ENCODE data around the gene DNAJC22. TPM values are rescaled to one million over a fixed set of nuclear protein-coding genes. Genes with fewer than 3 reads are reported as not detected.

Gene DNAJC22
- total RNA-seq = 14.1 TPM

GRCh38 chr12:49346659-49347310 is at the start of gene DNAJC22:
Gene DNAJC22, plus strand, starts transcription at chr12:49346888. Its CDS starts 1,985 bp downstream, at chr12:49348873.

GRCh38 chr12:49322708-49323523 is 23.8 kb upstream of the DNAJC22 start, which contains the start of gene TROAP:
Gene TROAP, plus strand, starts transcription at chr12:49323255. Its CDS starts 354 bp downstream, at chr12:49323609.

GRCh38 chr12:49336645-49337584 is 9.8 kb upstream of the DNAJC22 start, which contains the start of gene C1QL4:
Gene C1QL4, minus strand, starts transcription at chr12:49337188. Its CDS starts 711 bp downstream, at chr12:49336477.

GRCh38 chr12:49367381-49368239 is 20.9 kb downstream of the DNAJC22 start, which contains the start of gene SPATS2:
Gene SPATS2, plus strand, starts transcription at chr12:49367462. Its CDS starts 93,551 bp downstream, at chr12:49461013.

Other genes starting within 250 kb of the DNAJC22 start
- gene LMBR1L, start 236.0 kb upstream of the DNAJC22 start, total RNA-seq = 69.4 TPM
- gene TUBA1B, start 215.5 kb upstream of the DNAJC22 start, total RNA-seq = 596 TPM
- gene TUBA1A, start 157.8 kb upstream of the DNAJC22 start, total RNA-seq = 311 TPM
- gene TUBA1C, start 81.8 kb upstream of the DNAJC22 start, total RNA-seq = 105 TPM
- gene PRPH, start 51.7 kb upstream of the DNAJC22 start, total RNA-seq = 0.18 TPM
- 13.0 TPM for gene TROAP, start 23.6 kb upstream of the DNAJC22 start, total RNA-seq
- gene C1QL4, start 9.7 kb upstream of the DNAJC22 start, total RNA-seq = 1.1 TPM
- 33.9 TPM for gene SPATS2, start 20.6 kb downstream of the DNAJC22 start, total RNA-seq
- gene KCNH3, start 192.1 kb downstream of the DNAJC22 start, total RNA-seq = 7.9 TPM
- gene MCRS1, start 221.3 kb downstream of the DNAJC22 start, total RNA-seq = 54.4 TPM